Endodermal cell (in vitro differentiated cells): ENCODE results near the gene FAM98B. TPM values are rescaled to one million over a fixed set of nuclear protein-coding genes. Genes with fewer than 3 reads are reported as not detected.

Source experiments
- DNase-seq: peaks from one replicate; pipeline ENCODE4 v3.0.0-alpha.2; 2017
- H3K27ac ChIP-seq: 2 replicates; pipeline ENCODE4 v1.5.1; 2013; ENCODE audit warnings: mild to moderate bottlenecking, low read depth, low read length, moderate library complexity
- H3K27me3 ChIP-seq: 2 replicates; pipeline ENCODE4 v1.6.1; 2013; ENCODE audit warnings: mild to moderate bottlenecking, low read length, moderate library complexity; ENCODE audit not compliant: insufficient read depth, control insufficient read depth, poor library complexity, severe bottlenecking
- H3K36me3 ChIP-seq: 2 replicates; pipeline ENCODE4 v1.7.0; 2013; ENCODE audit warnings: mild to moderate bottlenecking, low read length, moderate library complexity; ENCODE audit not compliant: control insufficient read depth, insufficient read depth
- H3K4me1 ChIP-seq: one replicate; pipeline ENCODE4 v1.7.0; 2013; ENCODE audit warnings: low read length; ENCODE audit not compliant: control insufficient read depth, insufficient read depth
- H3K4me3 ChIP-seq: 2 replicates; pipeline ENCODE4 v1.5.1; 2013; ENCODE audit warnings: mild to moderate bottlenecking, low read length, moderate library complexity
- H3K9ac ChIP-seq: 2 replicates; pipeline ENCODE4 v1.6.1; 2013; ENCODE audit warnings: mild to moderate bottlenecking, low read length, moderate library complexity; ENCODE audit not compliant: poor library complexity, severe bottlenecking; ENCODE audit errors: extremely low read depth
- H3K9me3 ChIP-seq: 2 replicates; pipeline ENCODE4 v1.6.1; 2013; ENCODE audit warnings: mild to moderate bottlenecking, low read length, moderate library complexity; ENCODE audit not compliant: control insufficient read depth
- H3K27ac Mint-ChIP-seq: 2 replicates; pipeline ENCODE4 v1.8.0; 2020; ENCODE audit warnings: mixed read lengths
- H3K27me3 Mint-ChIP-seq: 2 replicates; pipeline ENCODE4 v1.8.0; 2021; ENCODE audit warnings: mild to moderate bottlenecking, mixed read lengths; ENCODE audit not compliant: insufficient read depth
- H3K36me3 Mint-ChIP-seq: 2 replicates; pipeline ENCODE4 v1.8.0; 2020; ENCODE audit warnings: low read depth, mixed read lengths
- H3K4me1 Mint-ChIP-seq: 2 replicates; pipeline ENCODE4 v1.8.0; 2020; ENCODE audit warnings: mixed read lengths
- H3K4me3 Mint-ChIP-seq: 2 replicates; pipeline ENCODE4 v1.8.0; 2020; ENCODE audit warnings: mild to moderate bottlenecking, moderate library complexity, mixed read lengths
- H3K9me3 Mint-ChIP-seq: 2 replicates; pipeline ENCODE4 v1.8.0; 2020; ENCODE audit warnings: mild to moderate bottlenecking, mixed read lengths
- CTCF ChIP-seq: fragments of 200-600 bp; sonication (generic); conservative IDR thresholded peaks from 2 replicates; pipeline ENCODE4 v1.5.0; 2021; ENCODE audit warnings: antibody characterized with exemption, mild to moderate bottlenecking
- WGBS, 2 experiments: methylation state at CpG; one replicate each; pipeline versions ENCODE4 v1.1.5 to v1.1.7; 2013; ENCODE audit warnings: missing lambda C conversion rate in 2 of 2, mixed read lengths in 1 of 2; ENCODE audit not compliant: insufficient coverage in 1 of 2, insufficient read length in 1 of 2; 5-methylcytosine and 5-hydroxymethylcytosine counted together
- total RNA-seq, 2 donors: library from RNA; stranded (reverse); fragmentation: NEBNext Ultra II Directional in 1 of 2; extraction: Animal tissue kit (Norgen Biotek cat#: 25700) in 1 of 2; gene quantifications; 2 replicates in 1 of 2; 3 replicates in 1 of 2; pipeline ENCODE4 v1.2.1, GENCODE V29; 2021

FAM98B gene
- total RNA-seq, 2 donors from 2014 or later: 54.3 to 55.9 TPM

- Histone ChIP-seq H3K27ac (no peak overlapping the region), H3K27me3 (peaks cover 21% of the 10 kb centered on the region), H3K36me3 (no peaks in the 10 kb centered on the region), H3K4me1 (no peaks in the 10 kb centered on the region), H3K9me3 (no peaks in the 10 kb centered on the region), H3K4me3 (peak overlapping the region; percentile 91), H3K9ac (peak overlapping the region; percentile 91)
- H3K4me3 Mint-ChIP-seq: peak overlapping the region; percentile 98
- H3K9me3 Mint-ChIP-seq: no peaks in the 10 kb centered on the region
- TF ChIP-seq CTCF: no peak
- peak overlapping the region; percentile 99 for H3K27ac Mint-ChIP-seq
- no peaks in the 10 kb centered on the region for H3K36me3 Mint-ChIP-seq
- 0% methylated on average over 3 to 12 of the region's 12 CpGs for WGBS, 2 experiments
- H3K27me3 Mint-ChIP-seq: peaks cover 26% of the 10 kb centered on the region
- DNase-seq: no peak
- peaks cover 7% of the 10 kb centered on the region for H3K4me1 Mint-ChIP-seq
Measured at GRCh38 chr15:38454696-38455090, 766 bp downstream of the FAM98B start.

GRCh38 chr15:38455092-38455491, 1.2 kb downstream of the FAM98B start:
- peak overlapping the region; percentile 91 for H3K9ac ChIP-seq
- Mint-ChIP-seq H3K4me3 (peak overlapping the region; percentile 98), H3K27me3 (peaks cover 23% of the 10 kb centered on the region), H3K4me1 (peaks cover 7% of the 10 kb centered on the region), H3K27ac (peak overlapping the region; percentile 99), H3K9me3 (no peaks in the 10 kb centered on the region), H3K36me3 (no peaks in the 10 kb centered on the region)
- peaks cover 17% of the 10 kb centered on the region for H3K27me3 ChIP-seq
- 5 to 40% methylated on average over 2 to 4 of the region's 4 CpGs for WGBS, 2 experiments
- no peaks in the 10 kb centered on the region for H3K9me3 ChIP-seq
- H3K4me1 ChIP-seq: no peaks in the 10 kb centered on the region
- no peak overlapping the region for H3K27ac ChIP-seq
- no peak for DNase-seq
- peak overlapping the region; percentile 91 for H3K4me3 ChIP-seq
- no peaks in the 10 kb centered on the region for H3K36me3 ChIP-seq
- TF ChIP-seq CTCF: no peak

- Histone ChIP-seq H3K27me3 (no peaks in the 10 kb centered on the region), H3K9me3 (no peaks in the 10 kb centered on the region), H3K4me3 (no peak overlapping the region), H3K4me1 (no peaks in the 10 kb centered on the region), H3K36me3 (no peaks in the 10 kb centered on the region), H3K27ac (no peak overlapping the region), H3K9ac (no peak overlapping the region)
- WGBS, 2 experiments: 95 to 100% methylated on average over 4 to 5 of the region's 5 CpGs
- Mint-ChIP-seq H3K4me1 (peaks cover 7% of the 10 kb centered on the region), H3K36me3 (no peaks in the 10 kb centered on the region), H3K9me3 (no peaks in the 10 kb centered on the region), H3K27ac (no peak overlapping the region), H3K4me3 (no peak overlapping the region), H3K27me3 (no peaks in the 10 kb centered on the region)
- no peak for TF ChIP-seq CTCF
- no peak for DNase-seq
Measured at GRCh38 chr15:38458646-38459045, 4.7 kb downstream of the FAM98B start.
